AG10803 (cell line): Measurements from ENCODE around the gene SCNN1B.
"Not testable (repeated sequence)": the region's sequence is repeated elsewhere in the genome, so short reads cannot be mapped to it uniquely, and the experiment has no call there.

ENCODE experiments used
- DNase-seq: peaks from one replicate; pipeline ENCODE4 v3.0.0; 2010; ENCODE audit warnings: low read depth
- H3K4me3 ChIP-seq: 2 replicates; pipeline ENCODE4 v1.5.1; 2011; ENCODE audit warnings: mild to moderate bottlenecking, low read length, control low read depth
- TF ChIP-seq, protein P1 (sequence below): conservative IDR thresholded peaks from 2 replicates; pipeline ENCODE4 v1.5.1; 2011; ENCODE audit warnings: mild to moderate bottlenecking, low read length, control low read depth, inconsistent platforms

SCNN1B gene

DNA sequence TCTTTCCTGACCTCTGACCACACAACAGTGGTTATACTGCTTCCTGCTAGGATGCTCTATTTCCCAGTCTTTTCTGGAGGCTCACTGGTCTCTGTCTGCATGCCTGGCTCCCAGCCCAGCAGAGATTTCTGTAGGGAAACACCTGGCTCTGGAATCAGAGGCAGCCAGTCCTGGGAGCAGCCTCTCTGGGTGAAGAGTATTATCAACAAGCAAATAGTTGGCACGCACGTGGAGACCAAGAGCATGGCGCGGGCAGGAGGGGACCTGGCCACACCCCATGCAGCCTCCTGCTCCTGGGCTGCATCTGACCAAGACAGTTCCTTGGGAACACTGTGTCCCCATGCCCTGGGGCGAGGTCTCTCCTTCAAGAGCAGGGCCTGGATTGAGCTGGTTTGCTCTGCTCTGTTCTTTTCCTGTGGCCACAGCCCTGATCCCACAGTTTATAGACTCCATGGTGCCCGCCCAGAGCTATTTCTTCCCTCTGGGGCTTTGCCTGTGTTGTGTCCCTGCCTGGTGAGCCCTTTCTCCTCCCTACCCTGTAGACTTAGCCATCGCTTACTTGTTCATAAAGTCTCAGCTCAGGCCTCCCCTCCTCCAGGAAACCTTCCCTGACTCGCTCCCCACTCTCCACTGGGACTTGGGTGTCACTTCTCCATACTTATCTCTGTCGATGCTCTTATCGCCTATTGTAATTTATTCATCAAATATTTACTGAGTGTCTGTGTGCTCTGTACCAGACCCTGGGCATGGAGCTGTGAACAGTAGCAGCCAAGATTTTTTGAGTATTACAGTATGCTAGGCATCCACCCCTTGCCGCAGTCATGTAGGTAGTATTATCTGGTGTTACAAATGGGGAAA lies 60.6 kb downstream of the SCNN1B start:
- no peak for DNase-seq
- TF ChIP-seq, protein P1, sequence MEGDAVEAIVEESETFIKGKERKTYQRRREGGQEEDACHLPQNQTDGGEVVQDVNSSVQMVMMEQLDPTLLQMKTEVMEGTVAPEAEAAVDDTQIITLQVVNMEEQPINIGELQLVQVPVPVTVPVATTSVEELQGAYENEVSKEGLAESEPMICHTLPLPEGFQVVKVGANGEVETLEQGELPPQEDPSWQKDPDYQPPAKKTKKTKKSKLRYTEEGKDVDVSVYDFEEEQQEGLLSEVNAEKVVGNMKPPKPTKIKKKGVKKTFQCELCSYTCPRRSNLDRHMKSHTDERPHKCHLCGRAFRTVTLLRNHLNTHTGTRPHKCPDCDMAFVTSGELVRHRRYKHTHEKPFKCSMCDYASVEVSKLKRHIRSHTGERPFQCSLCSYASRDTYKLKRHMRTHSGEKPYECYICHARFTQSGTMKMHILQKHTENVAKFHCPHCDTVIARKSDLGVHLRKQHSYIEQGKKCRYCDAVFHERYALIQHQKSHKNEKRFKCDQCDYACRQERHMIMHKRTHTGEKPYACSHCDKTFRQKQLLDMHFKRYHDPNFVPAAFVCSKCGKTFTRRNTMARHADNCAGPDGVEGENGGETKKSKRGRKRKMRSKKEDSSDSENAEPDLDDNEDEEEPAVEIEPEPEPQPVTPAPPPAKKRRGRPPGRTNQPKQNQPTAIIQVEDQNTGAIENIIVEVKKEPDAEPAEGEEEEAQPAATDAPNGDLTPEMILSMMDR = no peak
- H3K4me3 ChIP-seq = no peak overlapping the region

DNA sequence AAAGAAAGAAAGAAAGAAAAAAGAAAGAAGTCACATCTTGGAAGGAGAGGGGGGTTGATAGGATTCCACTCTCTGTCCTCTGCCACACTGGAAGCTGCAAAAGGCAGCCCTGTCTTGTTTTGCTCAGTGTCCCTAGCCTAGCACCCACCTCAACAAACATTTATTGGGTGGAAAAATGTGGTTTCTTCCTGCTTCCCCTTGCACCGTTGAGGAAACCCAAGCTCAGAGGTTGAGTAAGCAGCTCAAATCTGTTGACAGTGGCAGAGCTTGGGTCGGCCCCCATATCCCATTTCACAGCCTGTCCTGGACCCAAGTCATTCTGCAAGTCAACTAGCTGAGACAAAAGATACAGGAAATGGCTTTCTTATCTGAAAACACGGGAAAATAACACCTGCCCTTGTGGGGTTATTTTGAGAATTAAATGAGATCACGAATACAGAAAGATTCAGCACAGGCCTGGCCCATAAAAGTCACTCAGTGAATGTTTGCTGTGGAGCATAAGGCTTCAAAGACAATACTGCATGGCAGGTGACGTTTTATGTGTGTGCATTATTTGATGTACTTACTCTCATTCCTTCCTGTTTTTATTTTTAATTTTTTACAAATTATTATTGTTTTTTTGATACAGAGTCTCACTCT lies 63.6 kb downstream of the SCNN1B start:
- H3K4me3 ChIP-seq = no peak overlapping the region
- DNase-seq = no peak
- TF ChIP-seq, protein P1 = no peak

DNA sequence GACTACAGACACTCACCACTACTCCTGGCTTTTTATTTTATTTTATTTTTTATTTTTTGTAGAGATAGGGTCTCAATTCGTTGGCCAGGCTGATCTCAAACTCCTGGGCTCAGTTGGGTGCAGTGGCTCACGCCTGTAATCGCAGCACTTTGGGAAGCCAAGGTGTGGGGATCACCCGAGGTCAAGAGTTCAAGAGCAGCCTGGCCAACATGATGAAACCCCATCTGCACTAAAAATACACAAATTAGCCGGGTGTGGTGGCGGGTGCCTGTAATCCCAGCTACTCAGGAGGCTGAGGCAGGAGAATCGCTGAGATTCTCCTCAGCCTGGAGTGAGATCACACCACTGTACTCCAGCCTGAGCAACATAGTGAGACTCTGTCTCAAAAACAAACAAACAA lies 64.2 kb downstream of the SCNN1B start:
- DNase-seq, H3K4me3 ChIP-seq: not testable (repeated sequence)

DNA sequence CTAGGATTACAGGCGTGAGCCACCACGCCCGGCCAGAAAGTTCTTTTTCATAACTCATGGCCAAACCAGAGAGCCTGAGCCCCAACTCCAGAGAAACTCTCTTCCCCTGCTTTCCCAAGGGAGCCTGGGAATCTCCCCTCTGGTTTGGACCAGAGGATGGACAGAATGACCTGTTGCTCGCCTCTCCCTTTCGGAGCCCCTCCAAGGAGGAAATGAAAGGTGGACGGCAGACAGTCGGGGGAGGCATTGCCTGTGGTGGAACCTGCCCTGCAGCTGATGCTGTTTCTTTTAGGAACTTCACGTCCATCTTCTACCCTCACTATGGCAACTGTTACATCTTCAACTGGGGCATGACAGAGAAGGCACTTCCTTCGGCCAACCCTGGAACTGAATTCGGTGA lies 65.5 kb downstream of the SCNN1B start:
- DNase-seq = no peak
- TF ChIP-seq, protein P1 = no peak
- no peak overlapping the region for H3K4me3 ChIP-seq

DNA sequence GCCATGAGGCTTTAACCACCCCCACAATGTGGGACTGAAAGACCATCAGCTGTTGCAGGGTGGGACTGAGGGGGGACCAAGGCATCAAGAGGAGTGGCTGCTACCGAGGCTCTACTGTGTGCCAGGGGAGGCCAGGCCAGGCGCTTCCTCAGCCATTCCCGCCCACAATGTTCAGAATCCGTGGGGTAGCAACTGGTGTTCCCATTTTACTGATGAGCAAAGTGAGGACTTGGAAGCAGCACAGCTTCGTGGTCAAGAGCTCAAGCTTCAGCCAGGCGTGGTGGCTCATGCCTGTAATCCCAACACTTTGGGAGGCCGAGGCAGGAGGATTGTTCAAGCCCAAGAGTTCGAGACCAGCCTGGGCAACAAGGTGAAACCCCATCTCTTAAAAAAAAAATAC lies 65.9 kb downstream of the SCNN1B start:
- DNase-seq = no peak
- TF ChIP-seq, protein P1 = no peak
- H3K4me3 ChIP-seq = no peak overlapping the region

DNA sequence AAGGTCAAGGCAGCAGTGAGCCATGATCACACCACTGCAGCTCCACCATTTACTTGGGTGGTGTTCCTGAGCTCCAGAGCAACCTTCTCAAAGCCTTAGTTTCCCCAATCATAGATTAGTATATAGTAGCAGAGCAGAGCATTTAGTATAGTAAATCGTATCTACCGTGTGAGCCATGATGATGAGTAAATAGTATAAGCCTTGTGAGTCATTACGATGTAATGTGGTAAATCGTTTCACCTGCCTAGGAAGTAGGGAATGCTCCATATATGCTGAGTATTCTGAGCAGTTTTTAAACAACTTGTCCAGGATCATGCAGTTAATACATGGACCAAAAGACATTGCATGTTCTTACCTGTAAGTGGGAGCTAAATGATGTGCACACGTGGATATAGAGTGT lies 66.4 kb downstream of the SCNN1B start:
- TF ChIP-seq, protein P1 = no peak
- DNase-seq = no peak
- no peak overlapping the region for H3K4me3 ChIP-seq

DNA sequence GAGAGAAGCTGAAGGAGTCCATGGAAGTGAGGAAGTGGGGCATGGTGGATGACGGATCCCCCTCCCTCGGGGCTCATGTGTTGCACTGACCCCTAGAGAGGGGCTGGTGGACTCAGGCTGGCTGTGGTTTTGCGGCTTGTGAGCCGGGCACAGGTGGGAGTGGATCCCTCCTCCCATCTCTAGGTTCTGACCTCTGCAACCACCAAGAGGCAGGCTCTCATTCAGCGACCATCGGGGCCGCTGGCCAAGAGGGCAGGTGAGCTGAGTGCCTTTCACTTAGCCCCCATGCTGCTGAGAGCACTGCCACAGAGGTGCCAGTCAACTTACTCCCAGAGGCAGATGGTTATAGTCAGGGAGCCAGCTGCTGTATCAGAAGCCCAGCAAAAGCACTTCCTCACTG lies 67.3 kb downstream of the SCNN1B start:
- TF ChIP-seq, protein P1 = no peak
- DNase-seq = no peak
- no peak overlapping the region for H3K4me3 ChIP-seq
